ENCODE data around the gene SLC26A3. TPM values are rescaled to one million over a fixed set of nuclear protein-coding genes. Genes with fewer than 3 reads are reported as not detected.

Gene SLC26A3
- total RNA-seq, 1 donor from 2014 or later = 0.11 TPM

- H3K4me1 ChIP-seq = no peaks in the 10 kb centered on the region
- intact Hi-C loops (cut with DNase I) = no loop called here
- no peak overlapping the region for H3K4me3 ChIP-seq
- H3K27me3 ChIP-seq = no peaks in the 10 kb centered on the region
- H3K9me3 ChIP-seq = no peaks in the 10 kb centered on the region
- no peaks in the 10 kb centered on the region for H3K36me3 ChIP-seq
- H3K27ac ChIP-seq = no peak overlapping the region
- DNase-seq (ENCODE audit: low spot score in 2 of 2) = no peak
- TF ChIP-seq, protein P1, sequence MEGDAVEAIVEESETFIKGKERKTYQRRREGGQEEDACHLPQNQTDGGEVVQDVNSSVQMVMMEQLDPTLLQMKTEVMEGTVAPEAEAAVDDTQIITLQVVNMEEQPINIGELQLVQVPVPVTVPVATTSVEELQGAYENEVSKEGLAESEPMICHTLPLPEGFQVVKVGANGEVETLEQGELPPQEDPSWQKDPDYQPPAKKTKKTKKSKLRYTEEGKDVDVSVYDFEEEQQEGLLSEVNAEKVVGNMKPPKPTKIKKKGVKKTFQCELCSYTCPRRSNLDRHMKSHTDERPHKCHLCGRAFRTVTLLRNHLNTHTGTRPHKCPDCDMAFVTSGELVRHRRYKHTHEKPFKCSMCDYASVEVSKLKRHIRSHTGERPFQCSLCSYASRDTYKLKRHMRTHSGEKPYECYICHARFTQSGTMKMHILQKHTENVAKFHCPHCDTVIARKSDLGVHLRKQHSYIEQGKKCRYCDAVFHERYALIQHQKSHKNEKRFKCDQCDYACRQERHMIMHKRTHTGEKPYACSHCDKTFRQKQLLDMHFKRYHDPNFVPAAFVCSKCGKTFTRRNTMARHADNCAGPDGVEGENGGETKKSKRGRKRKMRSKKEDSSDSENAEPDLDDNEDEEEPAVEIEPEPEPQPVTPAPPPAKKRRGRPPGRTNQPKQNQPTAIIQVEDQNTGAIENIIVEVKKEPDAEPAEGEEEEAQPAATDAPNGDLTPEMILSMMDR (IDR thresholded peaks at IDR 0.05) = no peak
Observed at GRCh38 chr7:107828540-107828939, 25.5 kb upstream of the SLC26A3 start.

DNA sequence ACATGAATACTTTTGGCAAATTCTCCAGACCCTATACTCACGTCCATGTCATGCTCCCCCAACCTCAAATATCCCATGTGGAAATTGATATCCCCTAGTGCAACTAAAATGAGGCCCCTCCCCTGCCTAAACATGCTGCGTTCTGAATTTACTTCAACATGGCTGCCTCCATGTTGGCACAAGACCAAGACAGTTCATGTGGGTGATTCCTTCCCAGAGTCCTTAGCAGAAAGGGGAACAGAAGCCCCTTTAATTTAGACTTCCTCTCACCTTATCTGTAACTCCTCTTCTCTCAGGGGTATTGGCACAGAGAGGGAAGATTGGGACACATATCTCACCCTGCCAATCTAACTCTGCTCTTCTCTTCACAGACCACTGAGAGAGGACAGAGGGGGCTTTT lies 24.5 kb upstream of the SLC26A3 start:
- H3K4me3 ChIP-seq = no peak overlapping the region
- H3K4me1 ChIP-seq = no peaks in the 10 kb centered on the region
- H3K36me3 ChIP-seq = no peaks in the 10 kb centered on the region
- H3K27me3 ChIP-seq = no peaks in the 10 kb centered on the region
- TF ChIP-seq, protein P1 (IDR thresholded peaks at IDR 0.05) = no peak
- no peaks in the 10 kb centered on the region for H3K9me3 ChIP-seq
- intact Hi-C loops (cut with DNase I) = no loop called here
- DNase-seq (ENCODE audit: low spot score in 2 of 2) = no peak
- no peak overlapping the region for H3K27ac ChIP-seq

DNA sequence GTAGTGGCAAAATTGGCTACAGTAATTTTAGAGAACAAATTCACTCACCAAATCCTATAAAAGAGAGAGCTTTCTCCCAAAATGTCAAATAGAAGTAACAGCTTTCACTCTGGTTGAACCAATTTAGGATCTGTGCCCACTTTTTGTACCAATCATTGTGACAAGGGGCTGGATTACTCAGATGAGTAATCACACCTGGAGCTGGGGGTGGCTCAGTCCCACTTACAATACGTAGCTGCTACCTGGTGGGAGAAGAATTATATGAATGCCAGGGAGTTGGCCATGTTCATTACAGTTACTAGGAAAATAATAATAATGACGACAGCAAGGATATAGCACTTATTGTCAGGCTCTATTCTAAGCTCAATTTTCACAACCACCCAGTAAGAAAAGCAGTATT lies 23.4 kb upstream of the SLC26A3 start:
- Histone ChIP-seq H3K9me3 (no peaks in the 10 kb centered on the region), H3K27me3 (no peaks in the 10 kb centered on the region), H3K36me3 (no peaks in the 10 kb centered on the region), H3K27ac (no peak overlapping the region), H3K4me3 (no peak overlapping the region), H3K4me1 (no peaks in the 10 kb centered on the region)
- DNase-seq (ENCODE audit: low spot score in 2 of 2) = no peak
- intact Hi-C loops (cut with DNase I) = no loop called here
- TF ChIP-seq, protein P1 (IDR thresholded peaks at IDR 0.05) = no peak

DNA sequence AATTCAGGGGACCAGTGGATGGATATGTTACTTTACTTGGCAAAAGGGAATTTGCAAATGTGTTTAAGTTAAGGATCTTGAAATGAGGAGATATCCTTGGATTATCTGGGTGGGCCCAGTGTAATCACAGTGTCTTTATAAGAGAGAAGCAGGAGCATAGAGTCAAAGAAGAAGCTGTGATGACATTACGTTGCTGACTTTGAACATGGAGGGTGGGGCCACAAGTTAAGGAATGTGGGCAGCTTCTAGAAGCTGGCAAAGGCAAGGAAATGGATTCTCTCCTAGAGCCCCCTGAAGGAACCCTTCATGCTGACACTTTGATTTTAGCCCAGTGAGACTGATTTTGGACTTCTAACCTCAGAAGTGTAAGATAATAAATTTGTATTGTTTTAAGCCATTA lies 21.8 kb upstream of the SLC26A3 start:
- Histone ChIP-seq H3K4me1 (no peaks in the 10 kb centered on the region), H3K9me3 (no peaks in the 10 kb centered on the region), H3K27me3 (no peaks in the 10 kb centered on the region), H3K36me3 (no peaks in the 10 kb centered on the region), H3K27ac (no peak overlapping the region), H3K4me3 (no peak overlapping the region)
- intact Hi-C loops (cut with DNase I) = no loop called here
- DNase-seq (ENCODE audit: low spot score in 2 of 2) = no peak
- TF ChIP-seq, protein P1 (IDR thresholded peaks at IDR 0.05) = no peak

DNA sequence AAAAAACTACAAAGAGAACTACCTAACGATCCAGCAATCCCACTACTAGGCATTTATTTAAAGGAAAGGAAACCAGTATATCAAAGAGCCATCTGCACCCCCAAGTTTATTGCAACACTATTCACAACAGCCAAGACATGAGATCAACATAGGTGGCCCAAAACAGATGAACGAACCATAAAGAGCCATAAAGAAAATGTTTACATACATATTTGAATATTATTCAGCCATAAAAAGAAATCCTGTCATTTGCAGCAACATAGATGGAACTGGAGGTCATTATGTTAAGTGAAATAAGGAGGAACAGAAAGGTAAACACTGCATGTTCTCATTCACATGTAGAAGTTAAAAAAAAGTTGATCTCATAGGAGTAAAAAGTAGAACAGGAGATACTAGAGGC lies 15.6 kb upstream of the SLC26A3 start:
- Histone ChIP-seq H3K36me3 (no peaks in the 10 kb centered on the region), H3K27me3 (no peaks in the 10 kb centered on the region), H3K9me3 (no peaks in the 10 kb centered on the region), H3K4me1 (no peaks in the 10 kb centered on the region), H3K27ac (no peak overlapping the region), H3K4me3 (no peak overlapping the region)
- intact Hi-C loops (cut with DNase I) = no loop called here
- TF ChIP-seq, protein P1 (IDR thresholded peaks at IDR 0.05) = no peak
- no peak for DNase-seq (ENCODE audit: low spot score in 2 of 2)

- DNase-seq (ENCODE audit: low spot score in 2 of 2) = no peak
- Histone ChIP-seq H3K9me3 (no peaks in the 10 kb centered on the region), H3K4me1 (no peaks in the 10 kb centered on the region), H3K36me3 (no peaks in the 10 kb centered on the region), H3K27me3 (no peaks in the 10 kb centered on the region), H3K4me3 (no peak overlapping the region), H3K27ac (no peak overlapping the region)
- TF ChIP-seq, protein P1 (IDR thresholded peaks at IDR 0.05) = no peak
- intact Hi-C loops (cut with DNase I) = no loop called here
Observed at GRCh38 chr7:107816011-107816566, 13.1 kb upstream of the SLC26A3 start.

Measured in ascending aorta (tissue), 2 donors.